Measurements from ENCODE around the gene ERFE.
"Not testable (repeated sequence)": the region's sequence is repeated elsewhere in the genome, so short reads cannot be mapped to it uniquely, and the experiment has no call there.

The ERFE gene

GRCh38 chr2:238171072-238171431 lies 12.3 kb downstream of the ERFE start:
- H3K9me3 ChIP-seq (ENCODE audit: control insufficient read depth, insufficient read depth, low read length); H3K4me1 ChIP-seq (ENCODE audit: control insufficient read depth, insufficient read depth, low read length); H3K9ac ChIP-seq (ENCODE audit: low read depth, low read length); H3K27me3 ChIP-seq (ENCODE audit: control insufficient read depth, insufficient read depth, low read length); H3K4me3 ChIP-seq (ENCODE audit: low read depth, low read length): not testable (repeated sequence)
- peaks cover 12% of the 10 kb centered on the region for H3K36me3 ChIP-seq (ENCODE audit: control insufficient read depth, insufficient read depth, low read length)

- Histone ChIP-seq H3K4me3 (ENCODE audit: low read depth, low read length) (no peak overlapping the region), H3K36me3 (ENCODE audit: control insufficient read depth, insufficient read depth, low read length) (peaks cover 12% of the 10 kb centered on the region), H3K9me3 (ENCODE audit: control insufficient read depth, insufficient read depth, low read length) (no peaks in the 10 kb centered on the region), H3K9ac (ENCODE audit: low read depth, low read length) (no peak overlapping the region), H3K27me3 (ENCODE audit: control insufficient read depth, insufficient read depth, low read length) (no peaks in the 10 kb centered on the region), H3K4me1 (ENCODE audit: control insufficient read depth, insufficient read depth, low read length) (no peaks in the 10 kb centered on the region)
Observed at GRCh38 chr2:238171575-238172187, 12.9 kb downstream of the ERFE start.

GRCh38 chr2:238172439-238172838 lies 13.7 kb downstream of the ERFE start:
- H3K9ac ChIP-seq (ENCODE audit: low read depth, low read length), result no peak overlapping the region
- no peaks in the 10 kb centered on the region for H3K9me3 ChIP-seq (ENCODE audit: control insufficient read depth, insufficient read depth, low read length)

GRCh38 chr2:238173692-238174091 lies 14.9 kb downstream of the ERFE start:
- H3K9ac ChIP-seq (ENCODE audit: low read depth, low read length), result no peak overlapping the region
- H3K36me3 ChIP-seq (ENCODE audit: control insufficient read depth, insufficient read depth, low read length), result peaks cover 9% of the 10 kb centered on the region
- no peak overlapping the region for H3K4me3 ChIP-seq (ENCODE audit: low read depth, low read length)
- H3K9me3 ChIP-seq (ENCODE audit: control insufficient read depth, insufficient read depth, low read length), result no peaks in the 10 kb centered on the region
- no peaks in the 10 kb centered on the region for H3K4me1 ChIP-seq (ENCODE audit: control insufficient read depth, insufficient read depth, low read length)
- H3K27me3 ChIP-seq (ENCODE audit: control insufficient read depth, insufficient read depth, low read length), result no peaks in the 10 kb centered on the region

More at GRCh38 chr2:238172439-238172838, 13.7 kb downstream of the ERFE start:
- Histone ChIP-seq H3K4me1 (ENCODE audit: control insufficient read depth, insufficient read depth, low read length) (no peaks in the 10 kb centered on the region), H3K27me3 (ENCODE audit: control insufficient read depth, insufficient read depth, low read length) (no peaks in the 10 kb centered on the region), H3K4me3 (ENCODE audit: low read depth, low read length) (no peak overlapping the region), H3K36me3 (ENCODE audit: control insufficient read depth, insufficient read depth, low read length) (peaks cover 12% of the 10 kb centered on the region)

GRCh38 chr2:238174291-238174690 lies 15.5 kb downstream of the ERFE start:
- peaks cover 10% of the 10 kb centered on the region for H3K36me3 ChIP-seq (ENCODE audit: control insufficient read depth, insufficient read depth, low read length)
- H3K9me3 ChIP-seq (ENCODE audit: control insufficient read depth, insufficient read depth, low read length), result no peaks in the 10 kb centered on the region
- no peaks in the 10 kb centered on the region for H3K4me1 ChIP-seq (ENCODE audit: control insufficient read depth, insufficient read depth, low read length)
- no peak overlapping the region for H3K4me3 ChIP-seq (ENCODE audit: low read depth, low read length)
- no peaks in the 10 kb centered on the region for H3K27me3 ChIP-seq (ENCODE audit: control insufficient read depth, insufficient read depth, low read length)
- H3K9ac ChIP-seq (ENCODE audit: low read depth, low read length), result no peak overlapping the region

- no peaks in the 10 kb centered on the region for H3K27me3 ChIP-seq (ENCODE audit: control insufficient read depth, insufficient read depth, low read length)
- no peak overlapping the region for H3K4me3 ChIP-seq (ENCODE audit: low read depth, low read length)
- H3K4me1 ChIP-seq (ENCODE audit: control insufficient read depth, insufficient read depth, low read length), result no peaks in the 10 kb centered on the region
- no peak overlapping the region for H3K9ac ChIP-seq (ENCODE audit: low read depth, low read length)
- H3K9me3 ChIP-seq (ENCODE audit: control insufficient read depth, insufficient read depth, low read length), result no peaks in the 10 kb centered on the region
- H3K36me3 ChIP-seq (ENCODE audit: control insufficient read depth, insufficient read depth, low read length), result peaks cover 12% of the 10 kb centered on the region
Observed at GRCh38 chr2:238174701-238175100, 15.9 kb downstream of the ERFE start.

- H3K9me3 ChIP-seq (ENCODE audit: control insufficient read depth, insufficient read depth, low read length), result no peaks in the 10 kb centered on the region
- H3K9ac ChIP-seq (ENCODE audit: low read depth, low read length), result no peak overlapping the region
- no peaks in the 10 kb centered on the region for H3K4me1 ChIP-seq (ENCODE audit: control insufficient read depth, insufficient read depth, low read length)
- no peaks in the 10 kb centered on the region for H3K27me3 ChIP-seq (ENCODE audit: control insufficient read depth, insufficient read depth, low read length)
- peaks cover 12% of the 10 kb centered on the region for H3K36me3 ChIP-seq (ENCODE audit: control insufficient read depth, insufficient read depth, low read length)
- H3K4me3 ChIP-seq (ENCODE audit: low read depth, low read length), result no peak overlapping the region
Observed at GRCh38 chr2:238176613-238177012, 17.8 kb downstream of the ERFE start.

- no peak overlapping the region for H3K4me3 ChIP-seq (ENCODE audit: low read depth, low read length)
- no peaks in the 10 kb centered on the region for H3K9me3 ChIP-seq (ENCODE audit: control insufficient read depth, insufficient read depth, low read length)
- H3K4me1 ChIP-seq (ENCODE audit: control insufficient read depth, insufficient read depth, low read length), result no peaks in the 10 kb centered on the region
- no peak overlapping the region for H3K9ac ChIP-seq (ENCODE audit: low read depth, low read length)
- H3K27me3 ChIP-seq (ENCODE audit: control insufficient read depth, insufficient read depth, low read length), result no peaks in the 10 kb centered on the region
- peaks cover 23% of the 10 kb centered on the region for H3K36me3 ChIP-seq (ENCODE audit: control insufficient read depth, insufficient read depth, low read length)
Observed at GRCh38 chr2:238180554-238180953, 21.8 kb downstream of the ERFE start.

- peaks cover 27% of the 10 kb centered on the region for H3K36me3 ChIP-seq (ENCODE audit: control insufficient read depth, insufficient read depth, low read length)
Observed at GRCh38 chr2:238182362-238182761, 23.6 kb downstream of the ERFE start.

GRCh38 chr2:238183821-238184220 lies 25.1 kb downstream of the ERFE start:
- Histone ChIP-seq H3K27me3 (ENCODE audit: control insufficient read depth, insufficient read depth, low read length) (no peaks in the 10 kb centered on the region), H3K4me1 (ENCODE audit: control insufficient read depth, insufficient read depth, low read length) (no peaks in the 10 kb centered on the region), H3K36me3 (ENCODE audit: control insufficient read depth, insufficient read depth, low read length) (peaks cover 31% of the 10 kb centered on the region), H3K9ac (ENCODE audit: low read depth, low read length) (no peak overlapping the region), H3K4me3 (ENCODE audit: low read depth, low read length) (no peak overlapping the region), H3K9me3 (ENCODE audit: control insufficient read depth, insufficient read depth, low read length) (no peaks in the 10 kb centered on the region)

More at GRCh38 chr2:238182362-238182761, 23.6 kb downstream of the ERFE start:
- Histone ChIP-seq H3K9me3 (ENCODE audit: control insufficient read depth, insufficient read depth, low read length) (no peaks in the 10 kb centered on the region), H3K9ac (ENCODE audit: low read depth, low read length) (no peak overlapping the region), H3K27me3 (ENCODE audit: control insufficient read depth, insufficient read depth, low read length) (no peaks in the 10 kb centered on the region), H3K4me1 (ENCODE audit: control insufficient read depth, insufficient read depth, low read length) (no peaks in the 10 kb centered on the region), H3K4me3 (ENCODE audit: low read depth, low read length) (no peak overlapping the region)

GRCh38 chr2:238187618-238188548 lies 29.1 kb downstream of the ERFE start:
- Histone ChIP-seq H3K4me3 (ENCODE audit: low read depth, low read length) (no peak overlapping the region), H3K9ac (ENCODE audit: low read depth, low read length) (no peak overlapping the region), H3K4me1 (ENCODE audit: control insufficient read depth, insufficient read depth, low read length) (no peaks in the 10 kb centered on the region), H3K27me3 (ENCODE audit: control insufficient read depth, insufficient read depth, low read length) (no peaks in the 10 kb centered on the region), H3K9me3 (ENCODE audit: control insufficient read depth, insufficient read depth, low read length) (no peaks in the 10 kb centered on the region), H3K36me3 (ENCODE audit: control insufficient read depth, insufficient read depth, low read length) (peaks cover 19% of the 10 kb centered on the region)

- Histone ChIP-seq H3K4me1 (ENCODE audit: control insufficient read depth, insufficient read depth, low read length) (no peaks in the 10 kb centered on the region), H3K9me3 (ENCODE audit: control insufficient read depth, insufficient read depth, low read length) (no peaks in the 10 kb centered on the region), H3K9ac (ENCODE audit: low read depth, low read length) (no peak overlapping the region), H3K36me3 (ENCODE audit: control insufficient read depth, insufficient read depth, low read length) (peaks cover 16% of the 10 kb centered on the region), H3K4me3 (ENCODE audit: low read depth, low read length) (no peak overlapping the region), H3K27me3 (ENCODE audit: control insufficient read depth, insufficient read depth, low read length) (no peaks in the 10 kb centered on the region)
Observed at GRCh38 chr2:238190445-238190844, 31.7 kb downstream of the ERFE start.
